Lower leg skin (tissue), 3 donors: Measurements from ENCODE around the gene SYN1.

Source experiments
- POLR2A ChIP-seq, 2 donors: fragments of 450-650 bp; IDR thresholded peaks; one replicate each; pipeline ENCODE4 v1.6.1; 2016 to 2017; ENCODE audit warnings: antibody characterized with exemption in 2 of 2, mild to moderate bottlenecking in 1 of 2, moderate library complexity in 1 of 2
- TF ChIP-seq, protein P1 (sequence below), 3 donors: fragments of 450-650 bp; IDR thresholded peaks; one replicate each; pipeline ENCODE4 v1.5.1; 2016; ENCODE audit warnings: antibody characterized with exemption in 3 of 3, mild to moderate bottlenecking in 3 of 3, moderate library complexity in 2 of 3

DNA sequence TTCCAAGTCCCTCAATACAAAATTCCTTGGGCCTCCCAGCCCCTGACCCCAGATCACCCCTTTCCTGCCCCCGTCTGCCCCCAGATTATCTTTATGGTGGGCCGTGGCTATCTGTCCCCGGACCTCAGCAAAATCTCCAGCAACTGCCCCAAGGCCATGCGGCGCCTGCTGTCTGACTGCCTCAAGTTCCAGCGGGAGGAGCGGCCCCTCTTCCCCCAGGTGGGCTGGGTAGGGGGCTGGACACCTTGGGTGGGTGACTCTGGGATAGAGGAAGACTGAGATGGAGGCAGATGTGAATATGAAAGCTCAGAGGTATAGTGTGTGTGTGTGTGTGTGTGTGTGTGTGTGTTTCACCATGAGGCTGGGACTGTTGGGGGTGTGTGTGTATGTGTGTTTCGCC is 48.9 kb downstream of the SYN1 start:
- TF ChIP-seq, protein P1, sequence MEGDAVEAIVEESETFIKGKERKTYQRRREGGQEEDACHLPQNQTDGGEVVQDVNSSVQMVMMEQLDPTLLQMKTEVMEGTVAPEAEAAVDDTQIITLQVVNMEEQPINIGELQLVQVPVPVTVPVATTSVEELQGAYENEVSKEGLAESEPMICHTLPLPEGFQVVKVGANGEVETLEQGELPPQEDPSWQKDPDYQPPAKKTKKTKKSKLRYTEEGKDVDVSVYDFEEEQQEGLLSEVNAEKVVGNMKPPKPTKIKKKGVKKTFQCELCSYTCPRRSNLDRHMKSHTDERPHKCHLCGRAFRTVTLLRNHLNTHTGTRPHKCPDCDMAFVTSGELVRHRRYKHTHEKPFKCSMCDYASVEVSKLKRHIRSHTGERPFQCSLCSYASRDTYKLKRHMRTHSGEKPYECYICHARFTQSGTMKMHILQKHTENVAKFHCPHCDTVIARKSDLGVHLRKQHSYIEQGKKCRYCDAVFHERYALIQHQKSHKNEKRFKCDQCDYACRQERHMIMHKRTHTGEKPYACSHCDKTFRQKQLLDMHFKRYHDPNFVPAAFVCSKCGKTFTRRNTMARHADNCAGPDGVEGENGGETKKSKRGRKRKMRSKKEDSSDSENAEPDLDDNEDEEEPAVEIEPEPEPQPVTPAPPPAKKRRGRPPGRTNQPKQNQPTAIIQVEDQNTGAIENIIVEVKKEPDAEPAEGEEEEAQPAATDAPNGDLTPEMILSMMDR (IDR thresholded peaks at IDR 0.05): no peak
- no peak for TF ChIP-seq POLR2A (IDR thresholded peaks at IDR 0.05)
